ENCODE results near the gene ITPR3.

GRCh38 chr6:33627876-33628275, 6.8 kb downstream of the ITPR3 start:
- TF ChIP-seq ZNF274 (IDR thresholded peaks at IDR 0.05; ENCODE audit: low read depth, low read length) (no peak), SUZ12 (IDR thresholded peaks at IDR 0.05; ENCODE audit: extremely low read depth, insufficient read depth, insufficient read length) (no peak)

Measured in NT2/D1 (cell line).